ENCODE measurements around the gene LST1. TPM values are rescaled to one million over a fixed set of nuclear protein-coding genes. Genes with fewer than 3 reads are reported as not detected.

Gene LST1
- total and polyA plus RNA-seq, 2 donors (not counting 1 experiment from before 2014, with no cell fraction given): 7.4 to 30.5 TPM

GRCh38 chr6:31579119-31579505 lies 7.0 kb upstream of the LST1 start:
- Histone ChIP-seq H3K79me2 (ENCODE audit: control insufficient read depth, insufficient read depth, low read length) (peaks cover 89% of the 10 kb centered on the region), H2AFZ (ENCODE audit: insufficient read depth, low read depth, low read length, poor library complexity, severe bottlenecking) (no peak overlapping the region), H3K9me3 (ENCODE audit: control extremely low read depth in 1 of 3, control insufficient read depth in 2 of 3, insufficient read depth in 1 of 3, low read length in 2 of 3) (no peaks in the 10 kb centered on the region), H3K4me2 (replicated peaks; ENCODE audit: low read depth, low read length, poor library complexity, severe bottlenecking) (peak overlapping the region; percentile 88), H3K27me3 (replicated peaks in 1 of 4; ENCODE audit: control extremely low read depth in 1 of 4, control insufficient read depth in 3 of 4, insufficient read depth in 4 of 4, low read length in 3 of 4) (no peaks in the 10 kb centered on the region), H3K4me3 (ENCODE audit: control extremely low read depth in 1 of 5, extremely low read depth in 1 of 5, insufficient read depth in 1 of 5, low read depth in 2 of 5, low read length in 4 of 5) (peak overlapping the region in 3 of 5 experiments; percentile 83 to 100 (median 85)), H3K27ac (ENCODE audit: low read length in 2 of 2) (peak overlapping the region; percentile 95 to 97), H3K9ac (ENCODE audit: low read length) (peak overlapping the region; percentile 97), H4K20me1 (ENCODE audit: control insufficient read depth, insufficient read depth, low read length, poor library complexity, severe bottlenecking) (peaks cover 33% of the 10 kb centered on the region), H3K4me1 (ENCODE audit: control insufficient read depth in 2 of 2, insufficient read depth in 2 of 2, low read length in 2 of 2) (peaks cover 65 to 83% of the 10 kb centered on the region in 2 donors), H3K36me3 (replicated peaks in 1 of 2; ENCODE audit: control extremely low read depth in 1 of 2, control insufficient read depth in 1 of 2, extremely low read depth in 1 of 2, insufficient read depth in 2 of 2, low read length in 1 of 2) (peaks cover 2 to 39% of the 10 kb centered on the region in 2 experiments)
- intact Hi-C loops (cut with micrococcal nuclease): no loop called here
- Mint-ChIP-seq H3K4me3 (peak overlapping the region; percentile 98), H3K9me3 (ENCODE audit: insufficient read depth) (no peaks in the 10 kb centered on the region), H3K27ac (peak overlapping the region; percentile 99), H3K27me3 (no peaks in the 10 kb centered on the region), H3K4me1 (peaks cover 83% of the 10 kb centered on the region)
- TF ChIP-seq CTCF (IDR thresholded peaks at IDR 0.05) (no peak), EZH2 (IDR thresholded peaks at IDR 0.05; ENCODE audit: borderline replicate concordance, insufficient read depth, low read depth, low read length, poor library complexity, severe bottlenecking) (no peak)
- ATAC-seq (ENCODE audit: low read depth): no peak
- ChIA-PET CTCF (interaction anchor here (1.8 to 35.3 kb wide), 3 partner anchors 16 to 254 kb away, joined by 7 to 2241 read pairs (median 1108); partner anchors contain the start of genes ATP6V1G2, LST1, LTA and NCR3), POLR2A (interaction anchor here (35.3 to 42.6 kb wide), 2 partner anchors 6 to 13 kb away, joined by 1450 read pairs; partner anchors contain the start of genes ATP6V1G2, LST1, LTA and LTB)
- 93% methylated on average over 2 of the region's 3 CpGs for WGBS (ENCODE audit: insufficient coverage)
- no peak for DNase-seq

All from B cell (primary cell).